Skeletal muscle satellite cell (primary cell): ENCODE results near the gene ACER2.
"Not testable (repeated sequence)": the region's sequence is repeated elsewhere in the genome, so short reads cannot be mapped to it uniquely, and the experiment has no call there.

Source experiments
- H3K27me3 ChIP-seq: 2 replicates; pipeline ENCODE4 v1.7.0; 2013; ENCODE audit warnings: low read length; ENCODE audit not compliant: control insufficient read depth, insufficient read depth
- H3K36me3 ChIP-seq: 2 replicates; pipeline ENCODE4 v1.7.0; 2013; ENCODE audit warnings: mild to moderate bottlenecking, control low read depth, low read length; ENCODE audit not compliant: insufficient read depth
- H3K4me1 ChIP-seq: 2 replicates; pipeline ENCODE4 v1.7.0; 2013; ENCODE audit warnings: low read length; ENCODE audit not compliant: control insufficient read depth, insufficient read depth
- H3K4me2 ChIP-seq: 2 replicates; pipeline ENCODE4 v1.7.0; 2013; ENCODE audit warnings: mild to moderate bottlenecking, low read length
- H3K4me3 ChIP-seq: 2 replicates; pipeline ENCODE4 v1.7.0; 2013; ENCODE audit warnings: low read length
- H3K9ac ChIP-seq: 2 replicates; pipeline ENCODE4 v1.7.0; 2013; ENCODE audit warnings: mild to moderate bottlenecking, low read depth, low read length, moderate library complexity
- H3K9me3 ChIP-seq: replicated peaks from 2 replicates; pipeline ENCODE4 v1.7.0; 2013; ENCODE audit warnings: mild to moderate bottlenecking, control low read depth, low read length

The ACER2 gene

DNA sequence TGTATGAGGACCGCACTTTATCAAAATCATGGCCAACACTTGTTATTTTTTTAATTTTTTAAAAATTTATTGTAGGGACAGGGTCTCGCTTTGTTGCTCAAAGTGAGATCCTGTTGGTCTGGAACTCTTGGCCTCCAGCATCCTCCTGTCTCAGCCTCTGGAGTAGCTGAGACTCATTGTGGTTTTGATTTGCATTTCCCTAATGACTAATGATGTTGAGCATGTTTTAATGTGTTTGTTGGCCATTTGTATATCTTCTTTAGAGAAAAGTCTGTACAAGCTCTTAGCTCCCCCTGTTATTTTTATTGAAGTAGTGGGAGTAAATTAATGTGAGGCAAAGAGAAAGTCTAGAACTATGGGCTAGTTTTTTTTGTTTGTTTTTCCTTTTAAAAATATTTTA lies 27.2 kb upstream of the ACER2 start:
- peaks cover 32% of the 10 kb centered on the region for H3K36me3 ChIP-seq
- peak overlapping the region; percentile 74 for H3K4me2 ChIP-seq
- no peaks in the 10 kb centered on the region for H3K9me3 ChIP-seq
- no peaks in the 10 kb centered on the region for H3K27me3 ChIP-seq
- peaks cover 27% of the 10 kb centered on the region for H3K4me1 ChIP-seq
- no peak overlapping the region for H3K9ac ChIP-seq
- H3K4me3 ChIP-seq: no peak overlapping the region

- H3K4me1 ChIP-seq, H3K9me3 ChIP-seq, H3K4me2 ChIP-seq, H3K36me3 ChIP-seq, H3K27me3 ChIP-seq, H3K4me3 ChIP-seq, H3K9ac ChIP-seq: not testable (repeated sequence)
These were observed 23.6 kb upstream of the ACER2 start for GRCh38 chr9:19385212-19385611.

GRCh38 chr9:19385786-19386501 lies 22.9 kb upstream of the ACER2 start:
- no peak overlapping the region for H3K4me2 ChIP-seq
- H3K27me3 ChIP-seq: no peaks in the 10 kb centered on the region
- H3K4me1 ChIP-seq: peaks cover 3% of the 10 kb centered on the region
- H3K4me3 ChIP-seq: no peak overlapping the region
- no peaks in the 10 kb centered on the region for H3K9me3 ChIP-seq
- H3K36me3 ChIP-seq: no peaks in the 10 kb centered on the region
- H3K9ac ChIP-seq: no peak overlapping the region

DNA sequence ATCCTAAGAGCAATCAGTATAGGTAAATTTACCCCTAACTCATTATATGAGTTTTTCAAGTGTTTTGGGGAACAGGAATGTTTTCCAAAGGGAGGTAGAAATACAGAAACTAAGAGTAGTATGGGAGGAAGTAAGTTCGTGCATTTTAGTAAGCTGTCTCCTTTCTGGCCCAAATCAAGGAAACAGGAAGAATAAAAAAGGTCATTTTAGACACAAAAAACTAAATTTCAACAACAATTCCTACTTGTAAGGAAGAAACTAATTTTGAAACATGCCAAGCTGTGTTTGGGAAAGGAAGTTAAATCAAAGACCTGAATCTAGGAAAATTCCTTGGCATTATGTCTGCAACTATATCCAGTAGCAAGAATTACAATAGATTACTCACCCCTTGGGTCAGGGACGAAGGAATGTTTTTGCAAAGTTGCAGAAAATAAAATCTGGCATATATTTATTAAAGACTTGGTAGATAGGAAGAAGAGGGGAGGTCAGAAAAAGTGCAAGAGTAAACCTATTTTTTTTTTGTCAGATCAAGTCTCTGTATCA lies 22.2 kb upstream of the ACER2 start:
- no peaks in the 10 kb centered on the region for H3K9me3 ChIP-seq
- no peak overlapping the region for H3K4me3 ChIP-seq
- no peaks in the 10 kb centered on the region for H3K36me3 ChIP-seq
- no peak overlapping the region for H3K9ac ChIP-seq
- H3K4me1 ChIP-seq: no peaks in the 10 kb centered on the region
- no peaks in the 10 kb centered on the region for H3K27me3 ChIP-seq
- no peak overlapping the region for H3K4me2 ChIP-seq

GRCh38 chr9:19387317-19387716 lies 21.5 kb upstream of the ACER2 start:
- Histone ChIP-seq H3K4me3 (no peak overlapping the region), H3K36me3 (no peaks in the 10 kb centered on the region), H3K4me2 (no peak overlapping the region), H3K9ac (no peak overlapping the region), H3K4me1 (no peaks in the 10 kb centered on the region), H3K27me3 (no peaks in the 10 kb centered on the region), H3K9me3 (no peaks in the 10 kb centered on the region)

DNA sequence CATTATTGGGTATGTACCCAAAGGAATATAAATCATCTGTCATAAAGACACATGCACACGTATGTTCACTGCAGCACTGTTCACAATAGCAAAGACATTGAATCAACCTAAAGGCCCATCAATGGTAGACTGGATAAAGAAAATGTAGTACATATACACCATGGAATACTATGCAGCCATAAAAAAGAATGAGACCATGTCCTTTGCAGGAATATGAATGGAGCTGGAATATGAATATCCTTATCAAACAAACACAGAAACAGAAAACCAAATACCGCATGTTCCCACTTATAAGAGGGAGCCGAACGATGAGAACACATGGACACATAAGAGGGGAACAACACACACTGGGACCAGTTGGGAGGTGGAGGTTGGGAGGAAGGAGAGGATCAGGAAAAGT lies 19.3 kb upstream of the ACER2 start:
- not testable (repeated sequence) for H3K9ac ChIP-seq, H3K9me3 ChIP-seq, H3K4me1 ChIP-seq, H3K36me3 ChIP-seq, H3K4me2 ChIP-seq, H3K27me3 ChIP-seq, H3K4me3 ChIP-seq

DNA sequence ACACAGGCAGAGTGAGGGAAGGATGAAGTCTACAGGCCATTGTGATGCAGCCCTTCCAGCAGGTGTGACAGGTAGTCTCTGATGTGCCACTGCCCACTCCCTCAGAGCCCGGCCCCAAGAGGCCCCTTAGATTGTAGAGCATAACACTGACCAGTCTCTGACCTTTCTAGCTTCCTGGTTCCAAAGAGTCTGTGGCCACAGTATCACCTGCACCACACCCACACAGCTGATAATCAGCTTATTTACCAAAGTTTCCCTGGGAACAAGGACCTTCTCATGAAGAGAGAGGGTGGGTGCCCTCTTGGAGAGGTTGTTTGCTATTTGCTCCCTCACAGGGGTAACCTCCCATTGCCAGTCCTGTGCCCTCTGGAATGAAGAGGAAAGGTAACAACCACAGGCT lies 11.0 kb upstream of the ACER2 start:
- Histone ChIP-seq H3K9me3 (no peaks in the 10 kb centered on the region), H3K36me3 (no peaks in the 10 kb centered on the region), H3K4me1 (no peaks in the 10 kb centered on the region), H3K4me2 (no peak overlapping the region), H3K4me3 (no peak overlapping the region), H3K9ac (no peak overlapping the region), H3K27me3 (peaks cover 8% of the 10 kb centered on the region)

DNA sequence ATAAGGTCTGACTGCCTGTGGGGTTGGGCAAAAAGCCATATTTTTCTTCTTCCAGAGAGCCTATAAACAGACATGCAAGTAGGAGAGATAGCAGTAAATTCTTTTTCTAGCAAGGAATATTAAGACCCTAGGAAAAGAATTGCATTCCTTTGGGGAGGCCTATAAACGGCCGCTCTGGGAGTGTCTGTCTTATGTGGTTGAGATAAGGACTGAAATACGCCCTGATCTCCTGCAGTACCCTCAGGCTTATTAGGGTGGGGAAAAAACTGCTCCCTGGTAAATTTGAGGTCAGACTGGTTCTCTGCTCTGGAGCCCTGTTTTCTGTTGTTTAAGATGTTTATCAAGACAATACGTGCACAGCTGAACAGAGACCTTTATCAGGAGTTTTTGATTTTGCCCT lies 5.6 kb upstream of the ACER2 start:
- not testable (repeated sequence) for H3K4me1 ChIP-seq, H3K4me2 ChIP-seq, H3K9me3 ChIP-seq, H3K27me3 ChIP-seq, H3K36me3 ChIP-seq, H3K9ac ChIP-seq, H3K4me3 ChIP-seq

DNA sequence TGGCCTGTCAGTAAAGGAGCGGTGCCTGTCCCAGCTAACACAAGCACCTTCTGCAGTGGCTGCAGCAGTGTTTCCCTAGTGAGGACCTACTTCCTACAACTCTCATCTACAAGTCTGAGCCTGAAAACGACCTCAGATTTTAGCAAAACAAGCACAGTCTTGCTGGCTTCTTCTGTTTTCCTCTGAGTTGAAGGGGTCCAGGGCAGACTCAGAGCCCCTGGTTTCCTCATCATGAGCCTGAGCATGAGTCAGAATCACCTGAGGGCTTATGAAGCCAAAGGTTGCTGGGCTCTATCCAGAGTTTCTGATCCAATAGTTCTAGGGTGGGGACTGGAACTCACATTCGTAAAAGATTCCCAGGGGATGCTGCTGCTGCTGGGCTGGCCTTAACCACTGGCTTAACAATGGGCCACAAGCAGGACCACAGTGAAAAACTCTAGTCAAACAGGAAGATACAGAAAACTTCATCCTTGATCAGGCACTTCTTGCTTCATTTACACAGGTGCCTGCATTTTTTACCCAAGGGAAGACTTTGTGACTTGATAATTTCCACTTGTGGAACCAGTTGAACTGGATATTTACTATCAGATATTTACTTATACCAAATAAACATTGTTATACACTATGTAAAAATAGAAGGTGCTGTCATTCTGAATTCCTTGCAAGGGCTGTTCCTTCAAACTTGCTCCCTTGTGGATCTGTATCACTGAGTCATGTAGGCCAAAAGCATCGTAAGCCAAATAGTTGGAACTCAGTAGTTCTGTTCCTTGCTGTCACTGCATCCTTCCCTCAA lies 4.3 kb upstream of the ACER2 start:
- H3K9ac ChIP-seq: no peak overlapping the region

DNA sequence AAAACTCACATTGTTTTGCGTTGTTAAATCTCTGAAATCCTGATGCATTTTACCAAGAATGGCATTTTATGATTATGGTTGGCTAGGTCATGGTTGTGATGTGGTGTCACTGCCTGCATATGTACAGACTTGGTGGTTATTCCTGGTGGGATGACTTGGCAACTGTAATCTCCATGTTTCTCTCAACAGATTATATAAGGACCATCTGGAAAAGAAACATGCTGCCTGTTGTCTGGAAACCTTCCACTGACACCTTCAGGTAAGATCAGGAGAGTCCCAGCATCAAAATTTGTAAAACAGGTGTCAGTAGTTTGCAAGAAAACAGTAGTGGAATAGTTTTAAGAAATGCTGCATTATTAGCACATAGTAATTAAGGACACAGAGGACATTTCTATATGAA lies 3.0 kb upstream of the ACER2 start:
- no peak overlapping the region for H3K9ac ChIP-seq
- H3K4me3 ChIP-seq: no peak overlapping the region
- H3K9me3 ChIP-seq: no peaks in the 10 kb centered on the region
- no peaks in the 10 kb centered on the region for H3K27me3 ChIP-seq
- no peaks in the 10 kb centered on the region for H3K36me3 ChIP-seq
- peaks cover 15% of the 10 kb centered on the region for H3K4me1 ChIP-seq
- H3K4me2 ChIP-seq: no peak overlapping the region

More for the DNA sequence above, 4.3 kb upstream of the ACER2 start:
- Histone ChIP-seq H3K4me3 (no peak overlapping the region), H3K4me1 (peaks cover 8% of the 10 kb centered on the region), H3K27me3 (peaks cover 5% of the 10 kb centered on the region), H3K9me3 (no peaks in the 10 kb centered on the region), H3K36me3 (no peaks in the 10 kb centered on the region), H3K4me2 (no peak overlapping the region)

- Histone ChIP-seq H3K27me3 (no peaks in the 10 kb centered on the region), H3K4me3 (peak overlapping the region; percentile 90), H3K9ac (peak overlapping the region; percentile 39), H3K9me3 (no peaks in the 10 kb centered on the region), H3K36me3 (no peaks in the 10 kb centered on the region), H3K4me2 (peak overlapping the region; percentile 96), H3K4me1 (peaks cover 17% of the 10 kb centered on the region)
These were observed 505 bp upstream of the ACER2 start for GRCh38 chr9:19408316-19408692.
